ENCODE data around the gene ING1.
"Not testable (repeated sequence)": the region's sequence is repeated elsewhere in the genome, so short reads cannot be mapped to it uniquely, and the experiment has no call there.

Gene ING1

DNA sequence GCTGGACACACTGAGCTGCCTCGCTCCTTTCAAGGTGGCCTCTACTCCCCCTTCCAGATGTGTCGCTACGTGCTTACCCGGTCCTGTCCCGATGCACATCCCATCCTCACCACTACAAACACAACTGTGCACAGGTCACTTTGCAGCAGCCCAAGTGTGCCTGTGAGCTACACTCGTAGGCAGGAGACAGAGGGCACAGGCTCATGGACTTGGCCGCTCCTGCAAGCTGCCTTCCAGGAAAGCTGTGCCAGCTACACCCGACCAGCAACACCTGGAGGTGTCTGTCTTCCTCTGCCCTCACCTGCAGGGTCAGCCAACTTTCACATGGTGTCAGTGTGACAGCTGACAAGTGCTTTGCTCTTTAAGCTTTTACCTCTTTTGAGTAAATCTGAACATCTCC, 23.0 kb upstream of the ING1 start:
- no peak overlapping the region for H2AFZ ChIP-seq
- H3K9ac ChIP-seq = no peak overlapping the region
- H3K27me3 ChIP-seq (ENCODE audit: control insufficient read depth, insufficient read depth, low read length) = no peaks in the 10 kb centered on the region
- H3K4me1 ChIP-seq = no peaks in the 10 kb centered on the region
- TF ChIP-seq, protein P1, sequence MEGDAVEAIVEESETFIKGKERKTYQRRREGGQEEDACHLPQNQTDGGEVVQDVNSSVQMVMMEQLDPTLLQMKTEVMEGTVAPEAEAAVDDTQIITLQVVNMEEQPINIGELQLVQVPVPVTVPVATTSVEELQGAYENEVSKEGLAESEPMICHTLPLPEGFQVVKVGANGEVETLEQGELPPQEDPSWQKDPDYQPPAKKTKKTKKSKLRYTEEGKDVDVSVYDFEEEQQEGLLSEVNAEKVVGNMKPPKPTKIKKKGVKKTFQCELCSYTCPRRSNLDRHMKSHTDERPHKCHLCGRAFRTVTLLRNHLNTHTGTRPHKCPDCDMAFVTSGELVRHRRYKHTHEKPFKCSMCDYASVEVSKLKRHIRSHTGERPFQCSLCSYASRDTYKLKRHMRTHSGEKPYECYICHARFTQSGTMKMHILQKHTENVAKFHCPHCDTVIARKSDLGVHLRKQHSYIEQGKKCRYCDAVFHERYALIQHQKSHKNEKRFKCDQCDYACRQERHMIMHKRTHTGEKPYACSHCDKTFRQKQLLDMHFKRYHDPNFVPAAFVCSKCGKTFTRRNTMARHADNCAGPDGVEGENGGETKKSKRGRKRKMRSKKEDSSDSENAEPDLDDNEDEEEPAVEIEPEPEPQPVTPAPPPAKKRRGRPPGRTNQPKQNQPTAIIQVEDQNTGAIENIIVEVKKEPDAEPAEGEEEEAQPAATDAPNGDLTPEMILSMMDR (IDR thresholded peaks at IDR 0.05) = no peak
- no peak overlapping the region for H3K4me3 ChIP-seq (ENCODE audit: low read depth, low read length)
- no peak overlapping the region for H3K27ac ChIP-seq
- no peaks in the 10 kb centered on the region for H3K79me2 ChIP-seq
- H3K4me2 ChIP-seq (ENCODE audit: low read length) = no peak overlapping the region
- H3K36me3 ChIP-seq (ENCODE audit: control insufficient read depth, insufficient read depth, low read length) = no peaks in the 10 kb centered on the region
- H3K9me3 ChIP-seq (ENCODE audit: control insufficient read depth, low read length) = no peaks in the 10 kb centered on the region

DNA sequence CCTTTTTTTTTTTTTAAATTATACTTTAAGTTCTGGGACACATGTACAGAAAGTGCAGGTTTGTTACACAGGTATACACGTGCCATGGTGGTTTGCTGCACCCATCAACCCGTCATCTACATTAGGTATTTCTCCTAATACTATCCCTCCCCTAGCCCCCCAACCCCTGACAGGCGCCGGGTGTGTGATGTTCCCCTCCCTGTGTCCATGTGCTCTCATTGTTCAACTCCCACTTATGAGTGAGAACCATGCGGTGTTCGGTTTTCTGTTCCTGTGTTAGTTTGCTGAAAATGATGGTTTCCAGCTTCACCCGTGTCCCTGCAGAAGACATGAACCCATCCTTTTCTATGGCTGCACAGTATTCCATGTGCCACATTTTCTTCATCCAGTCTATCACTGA, 17.7 kb upstream of the ING1 start:
- not testable (repeated sequence) for H3K4me3 ChIP-seq (ENCODE audit: low read depth, low read length); H3K9me3 ChIP-seq (ENCODE audit: control insufficient read depth, low read length); H3K27me3 ChIP-seq (ENCODE audit: control insufficient read depth, insufficient read depth, low read length); H3K79me2 ChIP-seq; H3K4me1 ChIP-seq; H3K27ac ChIP-seq; H3K36me3 ChIP-seq (ENCODE audit: control insufficient read depth, insufficient read depth, low read length); H3K9ac ChIP-seq; H2AFZ ChIP-seq; H3K4me2 ChIP-seq (ENCODE audit: low read length)

DNA sequence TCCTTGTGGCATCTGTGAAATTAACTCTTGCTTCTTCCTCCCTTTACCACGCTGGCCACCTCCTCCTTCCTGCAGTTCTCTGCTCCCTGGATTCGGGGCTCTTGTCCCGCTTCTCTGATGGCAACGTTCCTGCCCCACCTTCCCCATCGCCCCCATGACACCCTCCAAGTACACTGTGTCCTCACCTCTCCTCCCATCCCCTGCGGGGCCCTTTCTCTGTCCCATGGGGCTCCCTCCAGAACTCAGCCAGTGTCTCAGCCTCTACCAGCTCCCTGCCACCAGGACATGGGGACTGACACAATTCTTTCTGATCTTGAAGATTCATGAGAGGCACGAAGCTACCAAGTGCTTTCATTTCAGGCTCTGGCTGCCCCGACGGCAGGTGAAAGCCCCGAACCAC, 16.7 kb upstream of the ING1 start:
- Histone ChIP-seq H3K4me2 (ENCODE audit: low read length) (no peak overlapping the region), H3K4me3 (ENCODE audit: low read depth, low read length) (no peak overlapping the region), H3K27me3 (ENCODE audit: control insufficient read depth, insufficient read depth, low read length) (no peaks in the 10 kb centered on the region), H3K36me3 (ENCODE audit: control insufficient read depth, insufficient read depth, low read length) (no peaks in the 10 kb centered on the region), H2AFZ (no peak overlapping the region), H3K27ac (no peak overlapping the region), H3K79me2 (no peaks in the 10 kb centered on the region), H3K9me3 (ENCODE audit: control insufficient read depth, low read length) (no peaks in the 10 kb centered on the region), H3K9ac (no peak overlapping the region), H3K4me1 (no peaks in the 10 kb centered on the region)
- TF ChIP-seq, protein P1 (IDR thresholded peaks at IDR 0.05) = no peak

DNA sequence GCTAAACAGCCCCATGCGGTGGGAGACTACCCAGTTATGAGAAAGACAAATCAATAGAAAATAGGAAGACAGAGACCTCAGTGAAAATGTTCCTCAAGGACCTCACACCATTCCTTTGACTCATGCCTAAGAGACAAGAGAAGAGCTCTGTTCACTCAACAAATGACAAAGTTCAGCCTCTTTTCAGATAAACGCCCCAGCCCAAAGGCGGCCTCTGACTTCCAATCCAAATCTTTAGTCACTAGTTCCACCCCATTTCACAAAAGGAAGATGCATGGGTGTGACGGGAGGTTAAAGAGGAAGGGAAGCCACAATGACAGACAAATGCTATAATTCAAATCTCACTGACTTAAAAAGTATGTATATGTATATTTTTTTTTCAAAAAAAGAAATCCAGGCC, 15.7 kb upstream of the ING1 start:
- Histone ChIP-seq H3K4me1 (peaks cover 6% of the 10 kb centered on the region), H3K4me3 (ENCODE audit: low read depth, low read length) (no peak overlapping the region), H3K36me3 (ENCODE audit: control insufficient read depth, insufficient read depth, low read length) (no peaks in the 10 kb centered on the region), H3K9ac (no peak overlapping the region), H3K9me3 (ENCODE audit: control insufficient read depth, low read length) (no peaks in the 10 kb centered on the region), H3K79me2 (peaks cover 2% of the 10 kb centered on the region), H3K4me2 (ENCODE audit: low read length) (no peak overlapping the region), H2AFZ (no peak overlapping the region), H3K27me3 (ENCODE audit: control insufficient read depth, insufficient read depth, low read length) (no peaks in the 10 kb centered on the region), H3K27ac (no peak overlapping the region)
- TF ChIP-seq, protein P1 (IDR thresholded peaks at IDR 0.05) = no peak

DNA sequence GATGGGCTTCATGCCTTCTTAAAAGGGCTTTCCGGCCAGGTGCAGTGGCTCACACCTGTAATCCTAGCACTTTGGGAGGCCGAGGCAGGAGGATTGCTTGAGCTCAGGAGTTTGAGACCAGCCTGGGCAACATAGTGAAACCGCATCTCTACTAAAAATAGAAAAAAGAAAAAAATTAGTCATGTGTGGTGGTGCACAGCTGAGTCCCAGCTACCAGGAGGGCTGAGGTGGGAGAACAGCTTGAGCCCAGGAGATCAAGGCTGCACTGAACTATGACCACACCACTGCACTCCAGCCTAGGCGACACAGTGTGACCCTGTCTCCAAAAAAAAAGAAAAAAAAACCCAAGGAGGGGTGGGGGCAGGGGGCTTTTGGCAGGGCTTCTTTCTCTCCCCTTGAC, 14.8 kb upstream of the ING1 start:
- H3K27ac ChIP-seq = no peak overlapping the region
- H3K4me2 ChIP-seq (ENCODE audit: low read length) = no peak overlapping the region
- H3K36me3 ChIP-seq (ENCODE audit: control insufficient read depth, insufficient read depth, low read length) = no peaks in the 10 kb centered on the region
- H3K9me3 ChIP-seq (ENCODE audit: control insufficient read depth, low read length) = no peaks in the 10 kb centered on the region
- no peak overlapping the region for H3K4me3 ChIP-seq (ENCODE audit: low read depth, low read length)
- peaks cover 4% of the 10 kb centered on the region for H3K79me2 ChIP-seq
- no peak overlapping the region for H3K9ac ChIP-seq
- TF ChIP-seq, protein P1 (IDR thresholded peaks at IDR 0.05) = no peak
- H3K27me3 ChIP-seq (ENCODE audit: control insufficient read depth, insufficient read depth, low read length) = no peaks in the 10 kb centered on the region
- H2AFZ ChIP-seq = no peak overlapping the region
- peaks cover 6% of the 10 kb centered on the region for H3K4me1 ChIP-seq
